Measurements from ENCODE around the gene METTL5.
A peak's percentile ranks its signal among the peaks of the same experiment; 100 is the strongest.
"Not testable (repeated sequence)": the region's sequence is repeated elsewhere in the genome, so short reads cannot be mapped to it uniquely, and the experiment has no call there.

Gene METTL5

DNA sequence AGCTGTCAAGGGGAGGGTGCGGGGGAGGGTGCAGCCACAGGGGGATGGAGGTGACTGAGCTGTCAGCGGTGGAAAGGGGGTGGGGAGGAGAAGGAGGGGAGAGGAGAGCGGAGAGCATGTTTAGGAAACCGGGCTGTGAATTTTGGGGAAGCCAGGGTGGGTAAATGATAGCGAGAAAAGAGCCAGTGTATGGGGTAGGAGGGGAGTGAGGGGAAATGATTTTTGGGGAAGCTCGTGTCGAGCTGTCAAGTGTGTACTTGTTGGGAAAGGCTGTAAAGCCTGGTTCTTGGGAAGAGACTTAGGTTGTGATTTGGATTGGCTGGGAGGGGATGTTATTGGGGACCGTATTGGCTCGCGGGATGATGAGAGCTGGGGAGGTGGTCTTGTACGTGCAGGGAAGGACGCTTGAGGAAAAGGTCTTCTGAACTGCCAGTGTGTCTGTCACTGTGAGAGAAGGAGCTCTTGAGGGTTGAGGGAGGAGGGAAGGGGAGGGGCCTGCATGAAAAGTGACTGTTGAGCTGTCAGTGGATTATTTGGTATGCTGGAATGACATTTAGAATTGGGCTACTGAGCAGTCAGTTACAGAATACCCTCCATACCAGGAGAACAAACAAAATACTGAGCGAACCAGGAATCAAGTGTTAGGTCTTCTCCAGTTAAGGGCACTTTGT lies 3.6 kb upstream of the METTL5 start:
- peak; percentile 31 to 44 for DNase-seq (ENCODE audit: low read depth in 2 of 2)

DNA sequence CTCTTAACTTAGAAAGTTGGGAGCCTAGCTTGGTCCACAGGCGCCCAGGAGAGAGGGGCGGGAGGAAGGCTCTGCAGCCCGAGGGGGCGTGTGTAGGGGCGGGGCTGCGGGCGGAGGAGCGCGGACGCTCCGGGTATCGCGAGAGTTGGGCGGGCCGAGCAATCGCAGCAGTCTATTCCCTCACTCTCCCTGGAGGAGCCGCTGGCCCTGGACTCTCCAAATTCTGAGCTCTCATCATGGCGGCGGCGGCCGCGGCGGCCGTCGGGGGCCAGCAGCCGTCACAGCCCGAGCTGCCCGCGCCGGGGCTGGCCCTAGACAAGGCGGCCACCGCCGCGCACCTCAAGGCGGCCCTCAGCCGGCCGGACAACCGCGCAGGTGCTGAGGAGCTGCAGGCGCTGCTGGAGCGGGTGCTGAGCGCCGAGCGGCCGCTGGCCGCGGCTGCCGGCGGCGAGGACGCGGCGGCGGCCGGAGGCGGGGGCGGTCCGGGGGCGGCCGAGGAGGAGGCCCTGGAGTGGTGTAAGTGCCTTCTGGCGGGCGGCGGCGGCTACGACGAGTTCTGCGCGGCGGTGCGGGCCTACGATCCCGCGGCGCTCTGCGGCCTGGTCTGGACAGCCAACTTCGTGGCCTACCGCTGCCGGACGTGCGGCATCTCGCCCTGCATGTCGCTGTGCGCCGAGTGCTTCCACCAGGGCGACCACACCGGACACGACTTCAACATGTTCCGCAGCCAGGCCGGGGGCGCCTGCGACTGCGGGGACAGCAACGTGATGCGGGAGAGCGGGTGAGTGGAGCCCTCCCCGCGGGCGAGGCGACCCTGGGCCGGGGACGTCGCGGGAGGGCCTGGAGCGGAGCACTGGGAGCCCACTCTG lies 2.8 kb upstream of the METTL5 start, which contains the start of gene UBR3:
TSS of gene UBR3 (plus strand) at position 183 of the 869 bp plus-strand sequence. CDS start at position 237, 54 bp downstream.
- DNase-seq (ENCODE audit: low read depth in 2 of 2), result peak; percentile 85 to 87

DNA sequence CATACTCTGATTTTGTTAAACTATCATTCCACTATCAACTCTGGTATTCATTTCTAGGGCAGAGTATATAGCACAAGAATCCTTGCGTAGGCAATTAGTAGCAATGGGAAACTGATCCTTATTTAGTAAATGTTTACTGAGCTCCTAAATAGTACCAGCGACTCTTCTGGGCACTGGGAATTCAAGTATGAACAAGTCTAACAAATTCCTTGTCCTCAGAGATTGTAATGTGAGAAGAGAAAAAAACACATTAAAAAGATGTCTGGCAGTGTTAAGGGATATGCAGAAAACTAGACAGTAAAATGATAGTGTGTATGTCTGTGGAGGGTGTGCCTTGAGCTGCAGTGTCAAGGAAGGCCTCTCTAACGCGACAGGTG lies 721 bp downstream of the METTL5 start:
- DNase-seq (ENCODE audit: low read depth in 2 of 2), result no peak

DNA sequence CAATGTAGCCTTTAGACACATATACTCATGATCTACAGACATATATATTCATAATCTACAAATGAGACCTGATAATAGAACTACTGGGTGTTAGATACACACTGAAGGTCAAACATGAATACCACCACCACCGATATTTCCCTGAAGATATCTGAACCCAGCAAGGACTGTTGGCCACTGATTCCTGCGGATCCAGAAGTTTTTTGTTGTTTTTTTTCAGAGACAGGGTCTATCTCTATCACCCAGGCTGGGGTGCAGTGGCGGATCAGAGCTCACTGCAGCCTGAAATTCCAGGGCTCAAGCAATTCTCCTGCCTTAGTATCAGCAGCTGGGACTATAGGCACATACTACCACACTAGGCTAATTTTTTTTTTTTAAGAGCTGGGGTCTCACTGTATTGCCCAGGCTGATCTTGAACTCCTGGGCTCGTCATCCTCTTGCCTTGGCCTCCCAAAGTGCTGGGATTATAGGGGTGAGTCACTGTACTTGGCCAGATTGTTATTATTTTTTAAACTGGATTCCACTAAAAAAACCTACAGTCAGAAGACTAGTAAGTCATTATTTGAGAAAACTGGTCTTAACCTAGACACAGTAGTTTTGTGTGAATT lies 1.8 kb downstream of the METTL5 start:
- no peak for DNase-seq (ENCODE audit: low read depth in 2 of 2)

DNA sequence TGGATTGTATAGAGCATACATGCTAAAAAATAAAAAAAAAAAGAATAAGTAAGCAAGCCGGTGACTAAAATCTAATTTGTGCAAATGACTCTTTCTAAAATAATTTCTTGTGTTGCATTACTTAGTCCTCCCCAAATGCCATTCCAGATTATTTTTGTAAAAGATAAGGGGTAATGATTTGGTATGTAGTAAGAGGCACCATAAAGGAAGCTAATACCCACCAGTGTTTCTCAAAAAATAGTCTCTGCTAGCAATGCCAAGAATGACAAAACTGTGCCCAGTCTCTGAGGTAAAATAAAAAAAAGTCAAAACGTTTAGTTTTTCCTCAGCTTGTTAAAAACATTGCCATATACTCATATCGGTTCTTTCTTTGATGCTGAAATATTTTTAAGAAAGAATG lies 2.7 kb downstream of the METTL5 start:
- DNase-seq (ENCODE audit: low read depth in 2 of 2), result no peak

DNA sequence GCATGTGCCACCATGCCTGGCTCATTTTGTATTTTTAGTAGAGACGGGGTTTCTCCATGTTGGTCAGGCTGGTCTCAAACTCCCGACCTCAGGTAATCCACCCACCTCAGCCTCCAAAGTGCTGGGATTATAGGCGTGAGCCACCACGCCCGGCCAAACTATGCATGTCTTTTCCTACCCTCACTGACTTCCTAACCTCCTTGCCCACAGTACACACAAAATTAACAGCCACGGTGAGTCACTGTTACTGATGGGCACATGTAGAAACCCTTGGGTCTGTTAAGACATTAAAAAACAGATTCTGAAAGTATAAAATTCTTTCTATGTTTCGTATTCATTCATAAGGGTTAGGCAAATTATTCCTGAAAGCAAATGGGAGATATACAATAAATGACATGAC lies 4.6 kb downstream of the METTL5 start:
- DNase-seq (ENCODE audit: low read depth in 2 of 2), result not testable (repeated sequence)

DNA sequence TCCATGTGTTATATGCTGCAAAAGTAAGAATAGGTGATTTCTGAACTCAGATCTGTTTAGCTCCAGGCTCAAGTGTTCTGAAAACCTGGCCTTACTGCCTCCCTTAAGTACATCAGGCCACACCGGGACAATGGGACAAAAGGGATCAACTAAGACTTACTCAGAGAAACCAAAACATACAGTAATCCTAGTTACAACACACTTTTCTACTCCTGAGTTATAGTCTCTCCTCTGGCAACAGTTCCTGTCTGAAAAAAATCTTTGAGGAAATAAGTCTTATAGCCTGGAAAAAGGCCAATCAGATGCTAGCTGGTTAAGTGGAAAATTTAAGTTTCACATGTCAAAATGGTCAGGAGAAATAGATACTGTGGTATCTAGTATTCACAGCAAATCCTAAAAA lies 5.6 kb downstream of the METTL5 start:
- no peak for DNase-seq (ENCODE audit: low read depth in 2 of 2)

DNA sequence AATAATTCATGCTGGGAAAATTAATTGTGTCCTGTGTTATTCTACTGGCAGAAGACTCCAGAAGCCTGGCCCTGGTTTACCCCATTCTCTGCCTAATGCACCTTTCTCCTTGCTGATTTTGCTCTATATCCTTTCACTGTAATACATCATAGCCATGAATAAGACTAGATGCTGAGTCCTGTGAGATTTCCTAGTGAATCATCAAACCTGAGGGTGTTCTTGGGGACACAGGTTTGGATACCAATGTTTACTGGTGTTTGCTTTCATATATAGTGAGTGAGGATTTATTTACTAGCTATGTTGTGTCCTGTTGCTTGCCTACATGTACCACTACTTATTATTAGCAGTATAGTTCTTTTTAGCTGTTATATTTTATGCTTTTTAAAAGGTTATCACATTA lies 6.5 kb downstream of the METTL5 start:
- DNase-seq (ENCODE audit: low read depth in 2 of 2), result no peak

DNA sequence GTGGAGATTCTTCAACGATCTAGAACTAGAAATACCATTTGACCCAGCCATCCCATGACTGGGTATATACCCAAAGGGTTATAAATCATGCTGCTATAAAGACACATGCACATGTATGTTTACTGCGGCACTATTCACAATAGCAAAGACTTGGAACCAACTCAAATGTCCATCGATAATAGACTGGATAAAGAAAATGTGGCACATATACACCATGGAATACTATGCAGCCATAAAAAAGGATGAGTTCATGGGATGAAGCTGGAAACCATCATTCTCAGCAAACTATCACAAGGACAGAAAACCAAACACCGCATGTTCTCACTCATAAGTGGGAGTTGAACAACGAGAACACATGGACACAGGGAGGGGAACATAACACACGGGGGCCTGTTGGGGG lies 7.3 kb downstream of the METTL5 start:
- DNase-seq (ENCODE audit: low read depth in 2 of 2), result not testable (repeated sequence)

DNA sequence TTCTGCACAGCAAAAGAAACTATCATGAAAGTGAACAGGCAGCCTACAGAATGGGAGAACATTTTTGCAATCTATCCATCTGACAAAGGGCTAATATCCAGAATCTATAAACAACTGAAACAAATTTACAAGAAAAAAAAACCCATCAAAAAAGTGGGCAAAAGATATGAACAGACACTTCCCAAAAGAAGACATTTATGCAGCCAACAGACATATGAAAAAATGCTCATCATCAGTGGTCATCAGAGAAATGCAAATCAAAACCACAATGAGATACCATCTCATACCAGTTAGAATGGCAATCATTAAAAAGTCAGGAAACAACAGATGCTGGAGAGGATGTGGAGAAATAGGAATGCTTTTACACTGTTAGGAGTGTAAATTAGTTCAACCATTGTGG lies 7.7 kb downstream of the METTL5 start:
- DNase-seq (ENCODE audit: low read depth in 2 of 2), result not testable (repeated sequence)

DNA sequence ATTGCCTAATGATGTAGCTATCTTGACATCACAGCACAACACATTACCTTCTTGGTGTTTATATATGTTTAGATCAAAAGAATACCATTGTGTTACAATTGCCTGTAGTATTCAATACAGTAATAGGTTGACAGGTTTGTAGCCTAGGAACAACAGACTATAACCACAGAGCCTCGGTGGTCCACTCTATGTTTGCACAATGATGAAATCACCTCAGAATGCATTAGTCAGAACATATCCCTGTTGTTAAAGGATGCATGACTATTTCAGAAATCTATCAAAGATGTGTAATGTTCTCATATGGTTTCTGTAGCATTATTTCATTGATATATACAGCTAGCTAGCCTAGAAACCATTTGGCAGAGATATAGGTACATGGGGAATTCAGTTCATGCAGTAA lies 8.9 kb downstream of the METTL5 start:
- no peak for DNase-seq (ENCODE audit: low read depth in 2 of 2)

DNA sequence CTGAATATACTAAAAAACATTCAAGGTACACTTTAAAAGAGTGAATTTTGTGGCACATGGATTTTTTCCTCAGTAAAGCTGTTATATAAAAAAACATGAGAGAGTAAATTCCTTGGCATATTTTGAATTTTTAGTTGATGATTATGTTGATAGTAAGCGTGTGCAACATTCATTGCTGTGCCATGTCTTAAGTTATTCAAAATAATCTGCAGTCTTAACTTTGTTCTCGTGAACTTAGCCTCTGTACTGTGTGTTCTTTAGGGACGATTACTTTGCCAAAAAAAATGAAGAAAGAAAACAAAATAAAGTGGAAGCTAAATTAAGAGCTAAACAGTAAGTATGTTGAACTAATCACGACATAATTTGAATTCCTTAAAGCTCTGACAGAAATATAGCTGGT lies 16.5 kb downstream of the METTL5 start:
- no peak for DNase-seq (ENCODE audit: low read depth in 2 of 2)

DNA sequence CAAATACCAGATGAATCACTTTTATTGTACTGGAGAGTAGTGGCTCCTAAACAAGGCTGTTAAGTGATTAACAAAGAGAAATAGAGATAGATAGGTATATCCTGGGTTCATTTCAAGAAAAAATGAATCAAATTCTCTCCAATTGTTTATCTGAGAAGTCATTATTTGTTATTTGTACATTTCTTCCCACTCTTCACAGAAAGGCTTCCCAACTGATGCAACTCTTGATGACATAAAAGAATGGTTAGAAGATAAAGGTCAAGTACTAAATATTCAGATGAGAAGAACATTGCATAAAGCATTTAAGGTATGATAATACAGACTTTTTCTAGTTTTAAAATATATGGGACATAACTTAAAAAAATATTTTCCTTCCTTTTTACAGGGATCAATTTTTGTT lies 18.1 kb downstream of the METTL5 start:
- no peak for DNase-seq (ENCODE audit: low read depth in 2 of 2)

DNA sequence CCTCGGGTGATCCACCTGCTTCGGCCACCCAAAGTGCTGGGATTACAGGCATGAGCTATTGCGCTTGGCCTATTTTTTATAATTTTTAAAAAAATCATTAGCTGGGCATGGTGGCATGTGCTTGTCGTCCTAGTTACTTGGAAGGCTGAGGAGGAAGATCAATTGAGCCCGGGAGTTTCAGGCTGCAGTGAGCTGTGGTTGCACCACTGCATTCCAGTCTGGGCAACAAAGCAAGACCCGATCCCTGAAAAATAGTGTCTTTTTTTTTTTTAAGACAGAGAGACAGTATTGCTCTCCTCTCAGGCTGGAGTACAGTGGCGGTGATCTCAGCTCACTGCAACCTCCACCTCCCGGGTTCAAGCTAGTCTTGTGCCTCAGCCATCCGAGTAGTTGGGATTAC lies 21.2 kb downstream of the METTL5 start:
- no peak for DNase-seq (ENCODE audit: low read depth in 2 of 2)

DNA sequence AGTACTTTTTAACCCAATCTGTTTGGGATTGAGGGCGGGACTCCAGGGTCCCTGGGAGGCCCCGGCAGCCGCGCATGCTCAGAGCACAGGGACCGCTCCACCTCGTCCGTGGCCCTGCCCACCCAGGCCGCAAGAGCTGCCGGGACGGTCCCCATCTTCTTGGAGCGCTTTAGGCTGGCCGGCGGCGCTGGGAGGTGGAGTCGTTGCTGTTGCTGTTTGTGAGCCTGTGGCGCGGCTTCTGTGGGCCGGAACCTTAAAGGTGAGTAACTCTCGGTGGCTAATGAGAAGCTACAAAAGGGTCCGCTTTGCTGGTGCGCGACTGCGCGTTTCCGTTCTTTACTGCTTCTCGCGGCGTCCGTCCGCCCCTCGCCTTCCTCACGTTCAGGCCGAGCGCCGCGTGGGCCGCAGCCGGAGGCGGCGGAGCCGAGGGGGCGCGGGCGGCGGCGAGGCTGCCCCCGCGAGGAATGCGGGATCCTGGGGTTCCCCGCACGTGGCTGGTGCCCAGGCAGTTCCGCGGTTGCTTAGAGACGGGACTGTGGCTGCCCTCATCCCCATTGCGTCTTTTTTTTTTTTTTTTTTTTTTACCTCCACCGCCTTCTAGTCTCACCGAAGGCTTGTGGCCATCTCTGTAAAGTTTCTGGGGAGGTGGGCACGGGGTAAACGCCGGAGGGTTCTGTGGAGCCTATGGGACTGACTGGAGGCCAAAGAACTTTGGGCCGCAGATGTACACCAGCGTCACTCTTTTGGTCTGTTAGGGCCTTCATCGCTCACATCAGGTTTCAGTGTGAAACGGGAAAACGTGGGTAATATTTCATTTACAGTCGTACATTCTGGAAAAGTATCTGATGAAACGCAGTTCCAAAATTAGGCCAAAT lies 25.8 kb downstream of the METTL5 start, which contains the start of gene SSB:
TSS of gene SSB (plus strand) at position 154 of the 875 bp plus-strand sequence. CDS start 2,090 bp downstream, outside the sequence.
- DNase-seq (ENCODE audit: low read depth in 2 of 2), result peak; percentile 95 to 96

DNA sequence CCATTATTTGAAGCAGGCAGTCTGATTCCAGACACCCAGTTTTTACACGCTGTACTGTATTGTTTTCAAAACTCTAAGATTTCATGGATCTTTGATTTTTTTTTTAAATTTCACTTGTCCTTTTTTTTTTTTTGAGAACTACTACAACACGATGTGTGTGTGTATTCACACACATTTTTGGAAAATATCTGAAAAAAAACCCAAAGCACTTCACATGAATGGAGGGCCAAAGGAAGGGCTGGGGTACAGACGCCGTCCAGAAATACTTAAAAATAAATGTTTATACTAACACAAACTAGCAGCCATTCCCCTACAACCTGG lies 26.3 kb downstream of the METTL5 start:
- no peak for DNase-seq (ENCODE audit: low read depth in 2 of 2)

DNA sequence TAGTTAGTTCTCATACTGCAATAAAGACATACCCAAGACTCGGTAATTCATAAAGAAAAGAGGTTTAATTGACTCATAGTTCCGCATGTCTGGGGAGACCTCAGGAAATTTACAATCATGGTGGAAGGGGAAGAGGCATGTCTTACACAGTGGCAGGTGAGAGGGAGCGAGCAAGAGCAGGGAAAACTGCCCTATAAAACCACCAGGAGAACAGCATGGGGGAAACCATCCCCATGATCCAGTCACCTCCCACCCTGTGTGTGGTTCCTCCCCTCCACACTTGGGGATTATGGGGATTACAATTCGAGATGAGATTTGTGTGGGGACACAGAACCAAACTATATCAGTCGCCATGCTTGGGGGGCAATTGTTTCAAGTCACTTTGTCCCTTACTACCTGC lies 27.1 kb downstream of the METTL5 start:
- no peak for DNase-seq (ENCODE audit: low read depth in 2 of 2)

DNA sequence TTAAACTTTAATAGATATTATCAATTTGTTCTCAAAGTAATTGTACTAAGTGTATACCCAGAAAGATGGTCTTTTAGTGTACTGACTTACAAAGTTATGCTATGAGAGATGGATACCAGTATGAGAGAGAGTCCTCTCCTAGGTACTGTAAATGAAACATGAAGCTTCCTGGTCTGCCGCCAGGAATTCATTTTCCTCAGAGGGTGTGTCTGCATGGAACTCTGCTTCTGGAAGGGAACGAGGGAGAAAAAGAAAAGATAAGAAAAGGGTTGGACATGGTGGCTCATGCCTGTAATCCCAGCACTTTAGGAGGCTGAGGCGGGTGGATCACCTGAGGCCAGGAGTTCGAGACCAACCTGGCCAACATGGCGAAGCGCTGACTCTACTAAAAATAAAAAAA lies 28.3 kb downstream of the METTL5 start:
- DNase-seq (ENCODE audit: low read depth in 2 of 2), result no peak

DNA sequence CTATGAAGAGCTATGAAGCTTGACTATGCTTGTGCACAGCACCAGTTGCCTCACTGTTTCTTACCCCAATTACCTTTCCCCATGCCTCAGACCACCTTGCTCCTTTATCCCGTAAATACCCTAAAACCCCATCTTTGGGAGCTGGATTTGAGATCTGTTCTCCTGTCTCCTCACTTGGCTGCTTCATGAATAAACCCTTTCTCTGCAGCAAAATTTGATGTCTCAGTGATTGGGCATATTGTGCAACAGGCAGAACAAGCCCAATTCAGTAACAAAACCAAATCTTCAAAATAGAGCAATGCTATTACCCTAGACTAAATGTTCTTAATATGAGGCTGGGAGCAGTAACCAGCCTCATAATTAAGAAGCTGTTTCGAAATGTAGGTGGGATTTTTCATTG lies 29.5 kb downstream of the METTL5 start:
- no peak for DNase-seq (ENCODE audit: low read depth in 2 of 2)

DNA sequence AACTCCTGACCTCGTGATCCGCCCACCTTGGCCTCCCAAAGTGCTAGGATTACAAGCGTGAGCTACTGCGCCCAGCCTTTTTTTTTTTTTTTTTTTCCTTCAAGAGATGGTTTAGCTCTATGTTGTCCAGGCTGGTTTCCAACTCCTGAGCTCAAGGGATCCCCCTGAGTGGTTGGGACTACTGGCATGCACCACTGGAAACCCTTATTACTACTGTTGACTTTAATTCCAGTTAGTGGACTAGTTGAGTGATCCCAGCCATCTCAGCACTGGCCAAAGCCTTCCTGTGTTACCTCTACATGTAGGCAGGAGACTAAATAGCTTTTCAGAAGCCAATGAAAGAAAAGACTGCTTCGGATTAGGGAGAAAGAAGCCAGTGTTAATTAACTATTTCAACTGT lies 34.1 kb downstream of the METTL5 start:
- no peak for DNase-seq (ENCODE audit: low read depth in 2 of 2)

DNA sequence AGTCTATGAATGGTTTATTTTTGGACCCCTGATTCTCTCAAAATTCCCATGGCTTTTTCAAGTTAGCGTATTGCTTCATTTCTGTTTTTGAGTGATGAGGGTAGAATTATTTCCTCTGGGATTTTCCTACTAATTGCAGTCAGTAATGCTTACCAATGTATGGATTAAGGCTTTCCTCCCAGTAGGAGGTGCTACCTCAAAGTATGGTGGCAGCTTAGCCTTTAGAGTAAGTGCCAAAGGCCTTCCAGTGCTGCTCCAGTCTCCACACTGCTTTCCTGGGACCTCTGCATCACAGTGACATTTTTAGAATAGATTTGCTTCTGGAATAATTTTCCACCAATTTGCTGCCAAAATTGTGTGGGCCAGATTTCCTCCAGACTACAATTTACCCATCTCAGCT lies 42.2 kb downstream of the METTL5 start:
- DNase-seq (ENCODE audit: low read depth in 2 of 2), result no peak

Data from stimulated activated CD8-positive, alpha-beta memory T cell treated with anti-CD3 and anti-CD28 coated beads, Interleukin-2, amount 100 ng/mL, for 48 hours (primary cell).